GM23338 (cell line): ENCODE measurements around the gene PSMB11. TPM values are rescaled to one million over a fixed set of nuclear protein-coding genes. Genes with fewer than 3 reads are reported as not detected.

Experiments used
- ATAC-seq: fragments of 200-7000 bp; cut with Tn5 transposase; 3 replicates; pipeline ENCODE4 v1.9.1; 2020
- DNase-seq: peaks from one replicate; pipeline ENCODE4 v3.0.0-alpha.2; 2015; ENCODE audit warnings: low spot score
- H2AFZ ChIP-seq: fragments of 200-600 bp; sonication (generic); 2 replicates; pipeline ENCODE4 v1.8.0; 2016; ENCODE audit warnings: antibody characterized with exemption, mild to moderate bottlenecking, moderate library complexity
- H3F3A ChIP-seq: fragments of 200-600 bp; sonication (generic); replicated peaks from 2 replicates; pipeline ENCODE4 v1.8.0; 2017; ENCODE audit warnings: antibody characterized with exemption, mixed run types, low read depth
- H3K27ac ChIP-seq: fragments of 200-600 bp; sonication (generic); 2 replicates; pipeline ENCODE4 v1.6.1; 2016; ENCODE audit warnings: low read depth
- H3K27me3 ChIP-seq: fragments of 200-600 bp; sonication (generic); 2 replicates; pipeline ENCODE4 v1.8.0; 2016; ENCODE audit warnings: mild to moderate bottlenecking, mixed run types, moderate library complexity; ENCODE audit not compliant: insufficient read depth
- H3K36me3 ChIP-seq: fragments of 200-600 bp; sonication (generic); 2 replicates; pipeline ENCODE4 v1.8.0; 2016; ENCODE audit warnings: mild to moderate bottlenecking; ENCODE audit not compliant: insufficient read depth
- H3K4me1 ChIP-seq: fragments of 200-600 bp; sonication (generic); 2 replicates; pipeline ENCODE4 v1.8.0; 2016; ENCODE audit warnings: mild to moderate bottlenecking, moderate library complexity; ENCODE audit not compliant: insufficient read depth
- H3K4me2 ChIP-seq: fragments of 200-600 bp; sonication (generic); 2 replicates; pipeline ENCODE4 v1.7.1; 2017; ENCODE audit warnings: mixed run types
- H3K4me3 ChIP-seq: fragments of 200-600 bp; sonication (generic); 2 replicates; pipeline ENCODE4 v1.6.1; 2016; ENCODE audit warnings: mixed run types
- H3K79me2 ChIP-seq: fragments of 200-600 bp; sonication (generic); replicated peaks from 2 replicates; pipeline ENCODE4 v1.8.0; 2017; ENCODE audit warnings: mild to moderate bottlenecking; ENCODE audit not compliant: insufficient read depth
- H3K9me2 ChIP-seq: fragments of 200-600 bp; sonication (generic); 2 replicates; pipeline ENCODE4 v1.8.0; 2017; ENCODE audit not compliant: insufficient read depth
- H4K20me1 ChIP-seq: fragments of 200-600 bp; sonication (generic); replicated peaks from 2 replicates; pipeline ENCODE4 v1.8.0; 2017; ENCODE audit warnings: mild to moderate bottlenecking; ENCODE audit not compliant: insufficient read depth
- H3K27ac Mint-ChIP-seq: 2 replicates; pipeline ENCODE4 v1.8.0; 2020; ENCODE audit warnings: inconsistent platforms, mild to moderate bottlenecking, moderate library complexity, mixed read lengths
- H3K27me3 Mint-ChIP-seq: 3 replicates; pipeline ENCODE4 v1.8.0; 2022; ENCODE audit warnings: low read depth, mild to moderate bottlenecking, moderate library complexity, mixed read lengths, inconsistent platforms; ENCODE audit not compliant: insufficient read depth, poor library complexity
- H3K36me3 Mint-ChIP-seq: 3 replicates; pipeline ENCODE4 v1.8.0; 2021; ENCODE audit warnings: low read depth, mild to moderate bottlenecking, inconsistent platforms, moderate library complexity, mixed read lengths
- H3K4me1 Mint-ChIP-seq: 3 replicates; pipeline ENCODE4 v1.8.0; 2020; ENCODE audit warnings: mild to moderate bottlenecking, inconsistent platforms, mixed read lengths
- H3K4me3 Mint-ChIP-seq: 3 replicates; pipeline ENCODE4 v1.8.0; 2021; ENCODE audit warnings: moderate library complexity, mild to moderate bottlenecking, inconsistent platforms, mixed read lengths
- H3K9me3 Mint-ChIP-seq: 3 replicates; pipeline ENCODE4 v1.8.0; 2020; ENCODE audit warnings: moderate library complexity, mild to moderate bottlenecking, inconsistent platforms, mixed read lengths
- EZH2 ChIP-seq: fragments of 200-600 bp; sonication (generic); IDR thresholded peaks from one replicate; pipeline ENCODE4 v1.8.0; 2017; ENCODE audit warnings: antibody characterized with exemption, mild to moderate bottlenecking, low read depth; ENCODE audit not compliant: unreplicated experiment
- EZH2phosphoT487 ChIP-seq: fragments of 200-600 bp; sonication (generic); IDR thresholded peaks from one replicate; pipeline ENCODE4 v1.8.1; 2018; ENCODE audit warnings: antibody characterized with exemption; ENCODE audit not compliant: unreplicated experiment
- POLR2AphosphoS5 ChIP-seq: IDR thresholded peaks from 2 replicates; pipeline ENCODE4 v1.6.1; 2016; ENCODE audit warnings: antibody characterized with exemption, low read depth
- REST ChIP-seq: IDR thresholded peaks from one replicate; pipeline ENCODE4 v1.6.1; 2018; ENCODE audit warnings: antibody characterized with exemption; ENCODE audit not compliant: unreplicated experiment
- STAT1 ChIP-seq: IDR thresholded peaks from one replicate; pipeline ENCODE4 v1.6.1; 2016; ENCODE audit warnings: antibody characterized with exemption; ENCODE audit not compliant: unreplicated experiment
- ZNF114 ChIP-seq: fragments of 250-450 bp; sonication (Bioruptor Pico); IDR thresholded peaks from 2 replicates; pipeline ENCODE4 v1.5.0; 2020; ENCODE audit warnings: mild to moderate bottlenecking, moderate library complexity
- ZNF331 ChIP-seq: fragments of 250-450 bp; sonication (Bioruptor Pico); IDR thresholded peaks from 2 replicates; pipeline ENCODE4 v1.5.0; 2020; ENCODE audit warnings: low read depth, mild to moderate bottlenecking, moderate library complexity
- polyA plus RNA-seq: library from polyadenylated mRNA; unstranded; fragments of >200 nt; fragmentation: Nextera tagmentation; extraction: Ambion mirVana; gene quantifications from 2 replicates; pipeline ENCODE4 v1.2.1, GENCODE V29; 2016
- total RNA-seq: library from RNA; depleted of rRNA; stranded (reverse); fragments of >200 nt; shearing (Covaris generic); gene quantifications from 2 replicates; pipeline ENCODE4 v1.2.3, GENCODE V29; 2014

PSMB11 gene
- total and polyA plus RNA-seq, 2 experiments from 2014 or later, result 0.07 TPM; not detected in 1

DNA sequence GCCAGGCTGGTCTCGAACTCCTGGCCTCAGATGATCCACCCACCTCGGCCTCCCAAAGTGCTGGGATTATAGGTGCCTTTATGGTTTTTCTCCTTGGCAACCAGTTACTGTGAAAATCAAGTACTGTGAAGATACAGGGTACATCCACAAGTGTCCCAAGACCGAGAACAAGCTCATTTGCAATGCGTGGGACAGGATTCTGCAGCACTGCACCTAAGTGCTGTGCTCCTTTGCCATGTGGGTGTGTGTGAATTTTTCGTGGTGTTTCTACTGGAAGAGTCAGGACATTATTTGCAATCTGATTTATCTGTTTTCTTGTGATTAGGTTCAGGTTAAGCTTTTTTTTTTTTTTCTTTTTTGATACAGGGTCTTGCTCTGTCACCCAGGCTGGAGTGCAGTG is 24.9 kb upstream of the PSMB11 start:
- Histone ChIP-seq H3K27ac (no peak overlapping the region), H3K4me3 (no peak overlapping the region), H3K4me1 (0 out of 2 replicates have a peak, but pooled peaks cover 4% of the 10 kb centered on the region), H3K4me2 (no peak overlapping the region), H3K9me2 (no peaks in the 10 kb centered on the region), H3K27me3 (no peaks in the 10 kb centered on the region), H2AFZ (no peak overlapping the region), H3K79me2 (no peaks in the 10 kb centered on the region), H3K36me3 (no peaks in the 10 kb centered on the region), H3F3A (0 out of 2 replicates have a peak, but pooled peaks cover 3% of the 10 kb centered on the region), H4K20me1 (0 out of 2 replicates have a peak, but pooled peaks cover 5% of the 10 kb centered on the region)
- Mint-ChIP-seq H3K27me3 (peaks cover 5% of the 10 kb centered on the region), H3K36me3 (no peaks in the 10 kb centered on the region; the same call in 2 of the 3 replicates), H3K4me1 (peaks cover 3% of the 10 kb centered on the region; the same call in 2 of the 3 replicates), H3K4me3 (no peak overlapping the region), H3K27ac (no peak overlapping the region), H3K9me3 (no peaks in the 10 kb centered on the region)
- ATAC-seq, result no peak
- TF ChIP-seq EZH2 (no peak), STAT1 (no peak)
- DNase-seq, result no peak

DNA sequence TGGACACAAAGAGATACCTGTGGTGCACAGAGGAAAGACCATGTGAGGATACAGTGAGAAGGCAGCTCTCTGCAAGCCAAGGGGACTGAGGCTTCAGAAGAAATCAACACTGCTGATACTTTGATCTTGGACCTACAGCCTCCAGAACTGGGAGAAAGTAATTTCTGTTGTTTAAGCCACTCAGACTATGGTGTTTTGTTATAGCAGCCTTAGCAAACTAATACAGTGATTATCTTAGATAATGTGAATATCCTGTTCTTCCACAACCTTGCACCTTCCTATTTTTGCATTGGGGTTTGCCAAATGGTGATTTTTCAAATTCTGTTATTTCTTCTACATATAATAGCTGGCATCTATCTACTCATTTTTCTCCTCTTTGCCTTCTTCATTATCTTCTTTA is 23.9 kb upstream of the PSMB11 start:
- no peak for DNase-seq
- no peaks in the 10 kb centered on the region for H3K79me2 ChIP-seq
- 0 out of 2 replicates have a peak, but pooled peaks cover 5% of the 10 kb centered on the region for H4K20me1 ChIP-seq
- H2AFZ ChIP-seq, result no peak overlapping the region
- peaks cover 8% of the 10 kb centered on the region; the same call in 1 of the 2 replicates for H3K4me1 ChIP-seq
- 0 out of 2 replicates have a peak, but pooled peaks cover 3% of the 10 kb centered on the region for H3F3A ChIP-seq
- Mint-ChIP-seq H3K4me3 (no peak overlapping the region), H3K27me3 (peaks cover 5% of the 10 kb centered on the region), H3K27ac (no peak overlapping the region), H3K4me1 (peaks cover 7% of the 10 kb centered on the region; the same call in 2 of the 3 replicates), H3K36me3 (no peaks in the 10 kb centered on the region; the same call in 2 of the 3 replicates), H3K9me3 (no peaks in the 10 kb centered on the region)
- no peak overlapping the region for H3K4me2 ChIP-seq
- peak; percentile 36 for ATAC-seq
- TF ChIP-seq EZH2 (no peak), EZH2phosphoT487 (no peak), REST (no peak), ZNF114 (CRISPR knock-in tag) (no peak), ZNF331 (CRISPR knock-in tag) (no peak), POLR2AphosphoS5 (no peak)
- no peaks in the 10 kb centered on the region for H3K27me3 ChIP-seq
- no peak overlapping the region for H3K27ac ChIP-seq
- H3K36me3 ChIP-seq, result no peaks in the 10 kb centered on the region
- no peaks in the 10 kb centered on the region for H3K9me2 ChIP-seq
- H3K4me3 ChIP-seq, result no peak overlapping the region
